ENCODE data around the gene PACRG. TPM values are rescaled to one million over a fixed set of nuclear protein-coding genes. Genes with fewer than 3 reads are reported as not detected.

The PACRG gene
- total RNA-seq, 4 donors from 2014 or later = 0.29 to 1.6 (median 0.61) TPM

GRCh38 chr6:162688751-162689345, 38.9 kb upstream of the PACRG start:
- no peak for TF ChIP-seq CTCF (IDR thresholded peaks at IDR 0.05 in 4 of 5, conservative IDR thresholded peaks at IDR 0.05 in 1 of 5)
- no peak for TF ChIP-seq POLR2A (IDR thresholded peaks at IDR 0.05)
- H3K4me3 ChIP-seq = no peak overlapping the region
- ATAC-seq = no peak

GRCh38 chr6:162690158-162690557, 37.6 kb upstream of the PACRG start:
- Histone ChIP-seq H3K4me3 (no peak overlapping the region), H3K9me3 (no peaks in the 10 kb centered on the region), H3K4me1 (peaks cover 8 to 12% of the 10 kb centered on the region in 2 donors), H3K27me3 (no peaks in the 10 kb centered on the region), H3K36me3 (no peaks in the 10 kb centered on the region), H3K27ac (no peak overlapping the region)
- DNase-seq = no peak
- intact Hi-C loops (cut with DNase I; ENCODE audit: low total_unique reads) = no loop called here
- no peak for ATAC-seq
- in situ Hi-C loops (cut with MboI; ENCODE audit: low sequenced_read_pairs in 4 of 4) = no loop called here
- TF ChIP-seq POLR2A (IDR thresholded peaks at IDR 0.05) (no peak), CTCF (IDR thresholded peaks at IDR 0.05 in 4 of 5, conservative IDR thresholded peaks at IDR 0.05 in 1 of 5) (no peak)

More at GRCh38 chr6:162688751-162689345, 38.9 kb upstream of the PACRG start:
- DNase-seq = no peak
- no peaks in the 10 kb centered on the region for H3K9me3 ChIP-seq
- peaks cover 8 to 12% of the 10 kb centered on the region in 2 donors for H3K4me1 ChIP-seq
- no peaks in the 10 kb centered on the region for H3K36me3 ChIP-seq
- no peaks in the 10 kb centered on the region for H3K27me3 ChIP-seq
- in situ Hi-C loops (cut with MboI; ENCODE audit: low sequenced_read_pairs in 4 of 4) = no loop called here
- intact Hi-C loops (cut with DNase I; ENCODE audit: low total_unique reads) = no loop called here
- no peak overlapping the region for H3K27ac ChIP-seq

- in situ Hi-C loops (cut with MboI; ENCODE audit: low sequenced_read_pairs in 4 of 4) = no loop called here
- H3K9me3 ChIP-seq = no peaks in the 10 kb centered on the region
- H3K27ac ChIP-seq = no peak overlapping the region
- TF ChIP-seq POLR2A (IDR thresholded peaks at IDR 0.05) = no peak
- no peak for TF ChIP-seq CTCF (IDR thresholded peaks at IDR 0.05 in 4 of 5, conservative IDR thresholded peaks at IDR 0.05 in 1 of 5)
- H3K27me3 ChIP-seq = no peaks in the 10 kb centered on the region
- no peak overlapping the region for H3K4me3 ChIP-seq
- intact Hi-C loops (cut with DNase I; ENCODE audit: low total_unique reads) = no loop called here
- DNase-seq = no peak
- H3K4me1 ChIP-seq = no peaks in the 10 kb centered on the region
- ATAC-seq = no peak
- H3K36me3 ChIP-seq = no peaks in the 10 kb centered on the region
Observed at GRCh38 chr6:162697872-162698403, 29.8 kb upstream of the PACRG start.

GRCh38 chr6:162698440-162698839, 29.3 kb upstream of the PACRG start:
- intact Hi-C loops (cut with DNase I; ENCODE audit: low total_unique reads) = no loop called here
- no peak overlapping the region for H3K27ac ChIP-seq
- H3K4me3 ChIP-seq = no peak overlapping the region
- no peaks in the 10 kb centered on the region for H3K27me3 ChIP-seq
- in situ Hi-C loops (cut with MboI; ENCODE audit: low sequenced_read_pairs in 4 of 4) = no loop called here
- no peaks in the 10 kb centered on the region for H3K36me3 ChIP-seq
- no peaks in the 10 kb centered on the region for H3K4me1 ChIP-seq
- TF ChIP-seq POLR2A (IDR thresholded peaks at IDR 0.05) (no peak), CTCF (IDR thresholded peaks at IDR 0.05 in 4 of 5, conservative IDR thresholded peaks at IDR 0.05 in 1 of 5) (no peak)
- DNase-seq (no peak), ATAC-seq (no peak)
- H3K9me3 ChIP-seq = no peaks in the 10 kb centered on the region

- intact Hi-C loops (cut with DNase I; ENCODE audit: low total_unique reads) = no loop called here
- no peak overlapping the region for H3K4me3 ChIP-seq
- no peaks in the 10 kb centered on the region for H3K36me3 ChIP-seq
- in situ Hi-C loops (cut with MboI; ENCODE audit: low sequenced_read_pairs in 4 of 4) = no loop called here
- no peaks in the 10 kb centered on the region for H3K4me1 ChIP-seq
- no peaks in the 10 kb centered on the region for H3K9me3 ChIP-seq
- TF ChIP-seq POLR2A (IDR thresholded peaks at IDR 0.05) = no peak
- no peak for TF ChIP-seq CTCF (IDR thresholded peaks at IDR 0.05 in 4 of 5, conservative IDR thresholded peaks at IDR 0.05 in 1 of 5)
- DNase-seq = no peak
- H3K27ac ChIP-seq = no peak overlapping the region
- ATAC-seq = no peak
- H3K27me3 ChIP-seq = no peaks in the 10 kb centered on the region
Observed at GRCh38 chr6:162699961-162700360, 27.8 kb upstream of the PACRG start.

Measured in gastrocnemius medialis (tissue), 4 donors.